Ovary (tissue), 3 donors: ENCODE data around the gene MPPED1.

Source experiments
- EP300 ChIP-seq: sonication (generic); formaldehyde crosslinking; IDR thresholded peaks from one replicate; pipeline ENCODE4 v1.6.1; 2017; ENCODE audit warnings: antibody characterized with exemption
- POLR2A ChIP-seq: fragments of 450-650 bp; IDR thresholded peaks from one replicate; pipeline ENCODE4 v1.6.1; 2017; ENCODE audit warnings: antibody characterized with exemption, mild to moderate bottlenecking, moderate library complexity
- TF ChIP-seq, protein P1 (sequence below), 3 donors: fragments of 450-650 bp in 2 of 3; fragments of 200-600 bp in 1 of 3; IDR thresholded peaks; one replicate each; pipeline versions ENCODE4 v1.5.1 to v1.8.0; 2016 to 2022; ENCODE audit warnings: antibody characterized with exemption in 3 of 3, mild to moderate bottlenecking in 1 of 3
- donor health status: DM: no; HTN: no; CAD: no.

DNA sequence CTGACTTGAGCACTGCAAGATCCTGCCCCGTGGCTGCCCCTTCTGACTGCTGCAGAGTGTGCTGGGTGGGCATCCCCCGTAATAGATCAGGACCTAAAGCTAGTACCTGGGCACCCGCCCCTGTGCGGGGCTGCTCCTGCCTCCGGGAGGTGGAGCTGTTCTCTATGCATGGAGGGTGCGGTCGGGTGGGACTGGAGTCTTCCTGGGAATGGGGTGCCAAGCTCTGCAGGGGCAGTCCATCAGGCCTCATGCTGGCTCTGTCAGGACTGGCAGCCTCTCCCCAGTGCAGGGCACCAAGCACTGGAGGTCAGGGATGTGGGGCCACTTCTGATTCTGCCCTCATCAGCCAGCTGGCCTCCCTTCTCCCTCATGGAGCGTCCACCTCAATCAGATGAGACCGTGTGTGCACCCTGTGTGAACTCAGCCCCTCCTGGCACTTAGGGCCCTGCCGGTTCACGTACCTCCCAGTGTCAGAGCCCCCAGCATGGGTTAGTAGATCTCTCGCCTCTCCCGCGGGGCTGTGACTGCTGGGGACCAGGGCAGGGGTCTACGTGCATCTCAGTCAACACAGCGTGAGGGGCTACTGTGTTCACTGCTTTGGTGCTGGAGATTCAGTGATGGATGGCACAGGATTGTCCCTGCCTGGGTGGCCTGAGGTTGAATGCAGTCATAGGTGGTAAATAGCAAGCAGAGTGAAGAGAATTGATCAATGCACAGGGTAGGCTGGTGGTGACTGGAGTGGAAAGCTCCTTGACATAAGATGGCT lies 30.8 kb downstream of the MPPED1 start:
- TF ChIP-seq POLR2A (no peak), EP300 (no peak)
- TF ChIP-seq, protein P1, sequence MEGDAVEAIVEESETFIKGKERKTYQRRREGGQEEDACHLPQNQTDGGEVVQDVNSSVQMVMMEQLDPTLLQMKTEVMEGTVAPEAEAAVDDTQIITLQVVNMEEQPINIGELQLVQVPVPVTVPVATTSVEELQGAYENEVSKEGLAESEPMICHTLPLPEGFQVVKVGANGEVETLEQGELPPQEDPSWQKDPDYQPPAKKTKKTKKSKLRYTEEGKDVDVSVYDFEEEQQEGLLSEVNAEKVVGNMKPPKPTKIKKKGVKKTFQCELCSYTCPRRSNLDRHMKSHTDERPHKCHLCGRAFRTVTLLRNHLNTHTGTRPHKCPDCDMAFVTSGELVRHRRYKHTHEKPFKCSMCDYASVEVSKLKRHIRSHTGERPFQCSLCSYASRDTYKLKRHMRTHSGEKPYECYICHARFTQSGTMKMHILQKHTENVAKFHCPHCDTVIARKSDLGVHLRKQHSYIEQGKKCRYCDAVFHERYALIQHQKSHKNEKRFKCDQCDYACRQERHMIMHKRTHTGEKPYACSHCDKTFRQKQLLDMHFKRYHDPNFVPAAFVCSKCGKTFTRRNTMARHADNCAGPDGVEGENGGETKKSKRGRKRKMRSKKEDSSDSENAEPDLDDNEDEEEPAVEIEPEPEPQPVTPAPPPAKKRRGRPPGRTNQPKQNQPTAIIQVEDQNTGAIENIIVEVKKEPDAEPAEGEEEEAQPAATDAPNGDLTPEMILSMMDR (IDR thresholded peaks at IDR 0.05) = no peak
